HG03442 (cell line): ENCODE measurements around the gene CLEC18A.
"Not testable (repeated sequence)": the region's sequence is repeated elsewhere in the genome, so short reads cannot be mapped to it uniquely, and the experiment has no call there.

ENCODE experiments used
- ATAC-seq: cut with Tn5 transposase; IDR thresholded peaks from one replicate; pipeline ENCODE4 v1.9.1; 2021; ENCODE audit warnings: mild to moderate bottlenecking, moderate library complexity; ENCODE audit not compliant: unreplicated experiment

CLEC18A gene

DNA sequence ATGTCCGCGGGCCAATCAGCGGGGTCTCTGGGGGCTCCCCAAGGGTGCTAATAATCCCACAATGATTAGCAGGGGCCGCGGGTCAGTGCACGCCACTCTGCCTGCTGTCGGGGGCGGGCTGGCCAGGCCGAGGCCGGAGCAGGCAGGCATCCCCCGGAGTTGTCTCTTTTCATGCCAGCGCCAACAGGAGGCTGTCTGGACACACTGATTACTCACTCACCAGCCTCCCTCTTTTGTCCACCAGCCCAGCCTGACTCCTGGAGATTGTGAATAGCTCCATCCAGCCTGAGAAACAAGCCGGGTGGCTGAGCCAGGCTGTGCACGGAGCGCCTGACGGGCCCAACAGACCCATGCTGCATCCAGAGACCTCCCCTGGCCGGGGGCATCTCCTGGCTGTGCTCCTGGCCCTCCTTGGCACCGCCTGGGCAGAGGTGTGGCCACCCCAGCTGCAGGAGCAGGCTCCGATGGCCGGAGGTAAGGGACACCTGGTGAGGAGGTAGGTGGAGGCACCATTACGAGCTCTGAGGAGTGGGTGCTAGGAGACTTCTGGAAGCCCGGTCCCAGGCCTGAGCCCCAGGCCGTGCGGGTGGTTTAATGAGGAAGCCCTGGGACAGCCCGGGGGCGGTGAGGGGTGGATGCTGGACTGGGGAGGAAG is at the start of gene CLEC18A:
TSS of gene CLEC18A (plus strand) at position 318 of the 655 bp plus-strand sequence. CDS start at position 351, 33 bp downstream.
- not testable (repeated sequence) for ATAC-seq

DNA sequence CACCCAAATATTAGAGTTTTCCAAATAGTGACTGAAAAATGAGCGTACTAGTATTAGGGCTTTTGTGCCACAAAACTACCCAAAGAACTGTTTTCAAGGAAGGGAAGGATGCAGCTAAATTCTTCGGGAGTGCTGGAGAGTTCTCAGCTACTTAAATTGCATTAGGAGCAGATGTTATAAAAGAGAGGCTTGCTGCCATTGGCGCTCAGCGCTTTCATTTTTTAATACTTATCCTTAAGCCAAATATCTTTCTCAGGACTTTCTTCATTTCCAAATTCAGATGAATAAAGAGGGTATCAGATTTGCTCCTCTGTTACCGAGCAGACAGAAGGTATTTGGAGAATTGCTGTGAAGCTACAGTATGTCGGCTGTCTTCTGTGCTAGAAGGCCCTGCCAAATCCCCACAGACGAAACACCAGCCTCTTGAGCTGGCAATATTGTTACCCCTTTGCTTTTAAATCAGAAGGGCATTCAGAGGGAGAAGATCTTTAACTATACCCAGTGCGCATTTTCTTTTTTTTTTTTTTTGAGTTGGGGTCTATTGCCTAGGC is 47.2 kb upstream of the CLEC18A start:
- no peak for ATAC-seq

DNA sequence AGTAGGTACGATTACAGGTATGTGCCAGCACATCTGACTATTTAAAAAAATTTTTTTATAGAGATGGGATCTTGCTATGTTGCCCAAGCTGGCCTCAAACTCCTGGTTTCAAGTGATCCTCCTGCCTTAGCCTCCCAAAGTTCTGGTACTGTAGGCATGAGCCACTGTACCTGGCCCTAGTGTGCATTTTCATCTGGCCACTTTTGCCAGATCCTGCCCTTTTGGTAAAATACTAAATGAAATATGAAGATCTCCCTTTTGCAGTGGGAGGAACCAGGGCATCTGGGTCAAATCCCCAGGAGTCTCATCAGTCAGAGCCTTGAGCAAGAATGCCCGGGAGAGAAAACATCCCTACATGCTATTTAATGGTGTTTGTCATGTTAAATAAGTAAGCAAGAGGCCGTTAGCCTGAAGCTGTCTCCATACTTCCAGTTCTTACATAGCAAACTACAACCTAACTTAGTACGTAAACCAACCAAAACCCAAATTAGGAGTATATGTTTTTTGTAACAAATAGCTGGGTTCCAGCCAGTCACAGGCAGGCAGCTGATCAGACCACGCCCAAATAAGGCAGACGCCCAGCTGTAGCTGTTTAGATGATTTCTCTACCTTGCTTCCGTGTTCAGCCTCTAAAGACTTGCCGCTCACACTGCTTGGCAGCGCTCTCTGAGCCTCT is 46.5 kb upstream of the CLEC18A start:
- no peak for ATAC-seq

DNA sequence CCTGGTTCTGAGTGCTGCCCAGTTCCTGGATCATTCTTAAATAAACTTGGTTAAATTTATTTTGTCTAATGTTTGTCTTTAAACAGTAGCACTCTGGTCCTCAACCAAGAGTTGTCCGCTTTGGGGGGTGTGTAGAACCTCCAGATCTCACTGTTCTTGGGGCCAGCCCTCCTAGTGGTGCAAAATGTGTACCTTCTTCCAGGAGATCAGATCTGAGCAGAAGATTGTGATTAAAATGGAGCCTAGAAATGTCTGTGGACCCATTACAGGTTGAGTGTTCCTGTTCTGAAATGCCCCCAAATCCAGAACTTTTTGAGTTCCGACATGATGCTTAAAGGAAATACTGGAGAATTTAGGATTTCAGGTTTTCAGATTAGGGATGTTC is 46.0 kb upstream of the CLEC18A start:
- no peak for ATAC-seq

DNA sequence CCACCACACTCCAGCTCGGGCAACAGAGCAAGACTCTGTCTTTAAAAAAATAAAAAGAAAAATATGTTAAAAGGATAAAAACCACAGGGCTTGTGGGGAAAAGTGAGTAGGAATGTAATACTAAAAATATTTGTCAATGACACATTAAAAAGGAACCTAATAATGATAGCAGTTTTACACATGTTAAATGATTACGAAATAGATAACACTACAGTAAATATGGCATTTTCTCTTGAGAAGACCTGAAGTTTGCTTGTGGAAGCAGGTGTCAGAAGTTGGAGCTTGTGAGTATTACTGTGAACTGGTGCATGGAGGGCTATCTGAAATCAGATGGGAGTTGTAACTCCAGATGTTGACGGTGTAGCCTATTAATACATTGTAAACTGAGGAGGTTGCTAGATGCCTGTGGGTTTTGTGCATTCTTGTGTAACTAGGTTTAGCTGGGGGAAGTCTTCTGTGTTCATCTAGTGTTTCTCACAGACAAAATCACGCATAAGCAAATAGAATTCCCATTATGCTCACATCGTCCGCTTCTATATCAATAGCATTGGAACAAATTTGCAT is 44.2 kb upstream of the CLEC18A start:
- ATAC-seq = no peak

DNA sequence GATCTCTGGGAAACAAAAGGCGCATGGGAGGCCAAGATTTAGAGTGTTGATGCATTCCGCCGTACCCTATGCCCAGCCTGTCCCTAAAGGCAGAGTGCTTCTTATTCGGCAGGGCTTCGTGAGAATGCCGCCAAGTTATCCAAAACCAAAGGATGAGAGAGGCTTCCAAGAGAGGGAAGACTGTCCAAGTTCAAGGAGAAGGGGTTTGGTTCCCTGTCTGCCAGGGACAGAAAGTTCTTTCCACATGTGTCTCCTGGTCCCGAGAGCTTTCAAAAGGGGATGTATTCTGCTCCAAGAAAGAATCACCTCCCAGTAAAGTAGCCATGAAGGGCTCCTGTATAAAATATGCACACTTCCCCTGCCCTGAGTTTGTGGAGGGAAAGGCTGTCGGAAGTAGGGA is 42.1 kb upstream of the CLEC18A start:
- ATAC-seq = no peak

DNA sequence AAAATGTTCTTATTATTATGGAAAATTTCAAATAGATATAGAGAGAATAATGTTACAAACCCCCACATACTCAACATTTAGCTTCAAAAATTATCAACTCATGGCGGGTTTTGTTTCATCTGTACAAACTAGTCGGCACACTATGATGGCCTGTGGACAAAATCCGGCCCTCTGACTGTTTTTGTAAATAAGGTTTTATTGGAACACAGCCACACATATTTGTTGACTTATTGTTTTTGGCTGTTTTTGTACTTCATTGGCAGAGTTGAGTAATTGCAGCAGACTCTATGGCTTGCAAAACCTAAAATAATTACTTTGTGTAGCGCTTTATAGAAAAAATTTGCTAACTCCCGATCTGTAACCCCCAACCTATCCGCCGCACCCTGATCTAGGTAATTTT is 41.4 kb upstream of the CLEC18A start:
- no peak for ATAC-seq

DNA sequence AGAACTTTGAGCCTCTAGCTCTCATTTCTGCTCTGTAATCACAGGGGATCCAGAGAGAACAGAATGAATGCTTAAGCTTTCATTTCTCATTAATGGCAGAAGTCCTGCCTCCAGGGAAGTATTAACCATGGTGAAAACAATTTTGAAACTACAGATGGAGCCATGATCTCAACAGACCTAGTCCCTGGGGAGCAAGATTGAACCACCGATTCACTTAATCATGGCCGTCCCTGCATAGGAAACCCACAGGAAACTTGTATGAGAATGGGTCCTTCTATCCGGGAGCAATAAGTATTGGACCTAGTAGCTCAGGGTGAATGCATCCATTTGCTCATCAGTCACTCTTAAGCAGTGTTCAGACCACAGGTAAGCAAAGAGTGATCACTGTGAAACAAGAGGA is 40.2 kb upstream of the CLEC18A start:
- ATAC-seq = no peak

DNA sequence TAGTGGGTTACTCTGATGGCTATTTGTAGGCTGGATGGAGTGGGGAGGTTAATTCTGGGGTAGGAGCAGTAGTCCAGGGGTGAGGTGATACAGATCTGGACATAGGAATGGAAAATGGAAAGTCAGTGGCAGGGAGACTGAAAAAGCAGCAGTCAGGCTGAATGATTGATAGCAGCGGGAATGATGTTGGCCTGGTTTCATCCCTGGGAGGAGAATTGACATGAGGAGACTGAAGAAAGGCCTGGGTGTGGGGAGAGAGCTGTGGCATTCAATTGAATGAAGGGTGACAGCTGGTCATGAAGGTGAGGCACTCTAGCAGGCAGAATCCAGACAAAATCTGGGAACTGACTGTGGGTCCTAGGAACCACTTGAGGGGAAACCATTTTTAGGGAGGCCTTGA is 34.7 kb upstream of the CLEC18A start:
- no peak for ATAC-seq

DNA sequence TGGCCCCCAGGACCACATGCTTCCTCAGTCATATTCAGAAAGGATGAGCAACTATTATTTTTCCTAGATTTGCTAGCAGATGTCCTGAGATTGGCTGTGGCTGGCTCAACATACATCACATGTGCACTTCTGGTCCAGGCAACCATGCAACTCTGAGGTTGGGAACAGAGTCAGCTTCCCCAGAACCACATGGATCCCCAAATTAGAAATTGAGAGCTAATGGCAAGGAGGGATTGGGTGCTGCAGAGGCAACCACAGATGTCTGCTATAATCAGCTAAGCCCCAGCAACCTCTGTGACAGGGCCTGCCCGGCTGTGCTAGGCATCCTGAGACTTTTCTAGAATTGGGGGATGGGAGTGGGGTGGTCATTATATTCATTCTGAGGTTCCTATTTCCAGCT is 33.8 kb upstream of the CLEC18A start:
- ATAC-seq = no peak

DNA sequence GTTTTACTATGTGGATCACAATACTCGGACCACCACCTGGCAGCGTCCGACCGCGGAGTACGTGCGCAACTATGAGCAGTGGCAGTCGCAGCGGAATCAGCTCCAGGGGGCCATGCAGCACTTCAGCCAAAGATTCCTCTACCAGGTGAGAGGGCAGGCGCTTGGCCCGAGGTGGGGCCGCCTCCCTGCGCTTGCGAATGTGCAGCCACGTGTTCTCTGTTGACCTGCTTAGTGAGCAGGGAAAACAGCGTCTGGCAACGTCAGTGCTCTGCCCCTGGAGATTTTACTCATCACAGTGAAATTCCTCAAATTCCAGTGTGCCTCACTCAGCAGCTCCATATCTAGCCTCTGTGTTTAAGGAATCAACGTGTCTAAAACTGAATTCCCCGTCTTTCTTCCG is 33.4 kb upstream of the CLEC18A start:
- ATAC-seq = no peak

DNA sequence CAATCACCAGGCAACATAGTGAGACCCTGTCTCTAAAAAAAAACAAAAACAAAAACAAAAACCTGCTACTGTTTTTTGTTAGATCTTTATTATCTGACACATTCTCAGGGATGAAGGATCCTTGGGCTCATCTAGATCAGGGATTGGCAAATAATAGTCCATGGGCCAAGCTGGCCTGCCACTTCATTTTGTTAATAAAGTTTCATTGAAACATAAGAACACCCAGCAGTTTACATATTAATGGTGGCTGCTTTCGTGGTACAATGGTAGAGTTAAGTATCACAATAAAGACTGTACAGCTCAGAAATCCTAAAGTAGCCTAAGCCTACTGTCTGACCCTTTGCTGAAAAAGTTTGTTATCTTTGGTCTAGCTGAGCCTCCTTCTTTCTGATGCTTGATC is 32.9 kb upstream of the CLEC18A start:
- ATAC-seq = no peak

DNA sequence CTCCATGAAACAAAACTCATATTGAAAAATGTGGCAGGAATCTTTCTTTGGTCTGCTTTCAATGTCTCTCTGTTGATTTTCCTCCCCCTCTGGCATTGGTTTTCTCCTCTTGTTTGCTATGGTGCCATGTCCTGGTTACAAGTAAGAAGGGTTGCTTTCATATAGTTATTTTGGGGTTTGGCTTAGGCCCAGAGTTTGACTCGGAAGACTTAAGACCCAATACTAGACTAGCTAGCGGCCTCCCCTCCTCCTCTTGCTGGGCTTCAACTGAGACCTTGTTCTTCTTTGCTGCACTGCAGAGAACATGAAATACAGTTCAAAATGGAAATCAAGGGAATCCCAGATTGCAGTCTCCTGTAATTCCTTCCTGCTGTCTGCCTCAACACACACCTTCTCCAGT is 30.0 kb upstream of the CLEC18A start:
- no peak for ATAC-seq

DNA sequence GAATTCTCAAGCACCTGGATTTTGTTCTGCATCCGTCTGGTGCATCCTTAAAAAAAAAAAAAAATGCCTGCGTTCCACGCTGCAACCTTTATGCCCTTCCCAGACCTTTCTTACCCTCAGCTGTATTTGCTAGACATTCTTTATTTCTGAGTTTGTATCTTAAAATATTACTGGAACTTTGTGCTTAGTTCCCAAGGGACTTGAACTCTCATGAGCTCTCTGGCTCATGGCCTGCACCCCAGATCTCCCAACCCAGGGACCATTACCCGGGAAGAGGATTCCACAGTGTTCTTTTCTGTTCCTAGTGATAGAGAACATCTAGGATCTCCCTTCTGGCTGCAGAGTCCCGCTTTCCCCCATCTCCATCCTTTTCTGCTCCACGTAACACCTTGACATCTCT is 28.9 kb upstream of the CLEC18A start:
- ATAC-seq = no peak

DNA sequence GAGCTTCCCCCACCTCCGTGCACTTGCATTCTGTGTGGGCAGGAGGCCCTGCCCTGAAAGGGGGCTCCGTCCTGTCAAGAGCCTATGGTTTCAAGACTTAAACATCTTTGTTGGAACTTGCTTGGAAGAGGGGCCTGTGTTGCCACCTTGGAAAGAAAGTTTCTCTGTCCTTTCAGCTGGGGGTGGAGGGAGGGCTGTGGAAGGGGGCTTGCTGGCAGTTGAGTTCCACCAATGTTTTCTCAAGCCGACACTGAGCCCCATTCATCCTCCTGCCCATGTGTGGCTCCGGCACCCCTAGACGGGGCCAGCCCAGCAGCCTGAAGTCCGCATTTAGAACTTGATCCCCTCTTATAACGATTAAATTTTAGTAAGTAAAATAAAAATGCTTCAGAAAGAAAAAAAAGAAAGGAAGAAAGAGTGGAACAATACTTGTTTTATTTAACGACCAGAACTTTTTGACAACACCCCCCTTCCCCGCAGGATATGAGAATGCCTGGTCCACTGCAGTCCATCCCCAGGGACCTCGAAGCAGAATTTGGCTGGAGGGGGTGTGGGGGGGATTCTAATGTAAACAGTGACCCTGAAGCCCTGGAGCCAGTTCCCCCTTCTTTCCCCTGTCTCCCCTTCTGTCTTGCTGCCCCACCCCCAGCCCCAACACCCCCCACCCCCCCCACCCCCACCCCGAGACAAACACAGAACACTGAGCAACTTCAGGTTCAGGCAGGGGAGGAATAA is 26.9 kb upstream of the CLEC18A start:
- ATAC-seq = no peak

DNA sequence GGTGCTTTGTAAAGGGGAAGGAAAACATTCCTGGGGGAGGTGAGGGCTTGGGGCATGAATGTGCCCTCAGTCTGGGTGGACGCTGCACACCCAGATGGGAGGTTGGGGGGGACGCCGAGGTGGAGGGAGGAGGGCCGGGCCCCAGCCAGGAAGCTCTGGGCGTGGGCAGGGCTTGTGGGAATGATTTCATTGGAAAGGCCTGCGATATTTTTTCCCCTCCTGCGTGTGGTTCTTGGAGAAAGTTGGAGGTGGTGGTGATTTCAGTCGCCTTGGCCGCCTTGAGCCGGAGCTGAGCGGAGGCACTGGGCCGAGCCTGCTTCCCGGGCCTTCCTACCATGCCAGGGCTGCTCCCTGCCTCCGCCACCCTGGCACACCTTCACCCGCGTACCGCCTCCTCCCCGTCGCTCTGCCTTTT is 26.4 kb upstream of the CLEC18A start:
- no peak for ATAC-seq

DNA sequence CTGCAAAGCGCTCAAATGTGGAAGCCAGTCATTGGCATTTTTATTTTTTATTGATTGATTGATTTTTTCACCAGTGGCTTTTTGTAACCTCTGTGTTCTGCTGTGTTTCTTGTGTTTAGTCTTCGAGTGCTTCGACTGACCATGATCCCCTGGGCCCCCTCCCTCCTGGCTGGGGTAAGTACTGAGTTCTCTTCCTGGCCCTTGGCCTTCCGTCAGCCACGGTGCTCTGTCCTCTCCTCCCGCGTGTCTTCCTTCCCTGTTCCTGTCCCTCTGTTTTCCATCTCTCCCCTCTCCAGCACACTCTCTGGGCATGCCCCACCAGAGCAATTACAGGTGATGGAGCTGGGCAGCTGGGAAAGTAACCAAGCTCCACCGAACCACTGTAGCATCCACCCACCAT is 25.8 kb upstream of the CLEC18A start:
- ATAC-seq = no peak

DNA sequence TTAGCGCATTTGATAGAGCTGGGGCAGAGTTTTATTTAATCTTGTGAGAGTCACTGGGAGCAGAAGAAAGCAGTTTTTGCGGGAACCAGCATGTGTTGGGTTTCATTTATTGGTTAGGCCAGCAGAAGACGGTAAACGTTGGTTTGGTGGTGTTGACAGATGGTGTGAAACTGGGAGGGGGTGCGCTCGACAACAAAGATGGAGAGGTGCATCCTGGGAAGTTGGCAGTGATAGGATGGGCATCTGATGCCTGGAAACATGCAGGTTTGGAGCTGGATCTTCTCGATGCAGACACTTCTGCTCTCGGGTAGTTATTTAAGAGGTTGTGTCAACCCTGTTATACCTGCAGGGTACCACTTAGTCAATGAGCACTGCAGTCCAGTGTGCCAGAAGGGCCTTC is 24.9 kb upstream of the CLEC18A start:
- no peak for ATAC-seq

DNA sequence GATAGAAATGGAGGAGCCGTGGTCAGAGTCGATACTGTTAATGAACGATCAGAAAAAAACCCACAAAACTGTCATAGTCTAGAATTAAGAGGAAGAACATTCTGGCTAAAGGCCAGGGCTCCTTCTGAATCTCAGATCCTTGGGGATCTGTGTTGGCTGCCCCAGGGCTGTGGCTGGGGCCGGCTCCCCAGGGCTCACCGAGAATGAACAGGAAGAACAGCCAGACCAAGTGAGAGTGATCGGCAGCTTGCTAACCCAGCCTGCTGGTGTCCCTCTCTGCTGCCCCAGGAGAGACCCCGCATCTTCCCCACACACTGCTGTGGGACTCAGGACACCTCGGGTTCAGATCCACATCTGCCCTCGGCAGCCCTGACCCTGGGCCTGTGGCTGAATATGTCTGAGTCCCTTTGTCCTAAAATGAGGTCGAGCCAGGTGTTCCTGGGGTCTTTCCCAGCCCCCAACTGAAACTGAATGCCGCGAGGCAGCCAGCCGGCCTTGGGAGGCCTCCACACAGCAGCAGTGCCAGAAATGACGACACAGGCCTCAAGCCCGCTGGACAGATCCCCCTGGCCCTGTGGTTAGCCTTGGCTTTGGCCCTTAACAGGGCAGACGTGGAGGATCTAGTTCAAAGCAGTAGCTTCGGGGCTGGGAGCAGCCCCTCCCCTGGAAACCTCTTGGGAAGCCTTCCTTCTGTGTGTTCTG is 23.9 kb upstream of the CLEC18A start:
- ATAC-seq = no peak

DNA sequence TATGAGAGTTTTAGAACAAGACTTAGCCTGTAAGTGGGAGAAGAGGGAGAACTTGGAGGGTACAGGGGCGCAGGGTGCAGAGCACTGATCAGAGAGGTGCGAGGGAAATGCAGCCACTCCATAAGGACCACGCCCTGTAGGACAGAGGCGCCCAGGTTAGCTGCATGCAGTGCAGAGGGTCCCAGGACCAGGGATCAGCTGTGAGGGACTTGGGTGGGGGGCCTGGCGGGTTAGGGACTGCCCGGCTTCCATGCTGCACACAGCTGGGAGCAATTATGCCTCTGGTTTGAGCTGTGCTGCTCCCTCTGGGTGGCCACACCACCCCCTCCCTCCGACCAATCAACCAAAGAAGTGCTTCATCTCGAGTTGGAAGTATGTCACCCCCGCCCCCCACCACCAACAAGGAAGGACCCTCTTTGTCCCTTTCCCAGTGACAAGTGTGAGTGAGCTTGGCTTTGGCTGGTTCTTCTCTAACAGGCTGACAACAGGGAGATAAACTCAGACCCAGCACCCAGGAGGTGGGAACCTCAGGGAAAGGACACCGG is 22.2 kb upstream of the CLEC18A start:
- ATAC-seq = no peak

DNA sequence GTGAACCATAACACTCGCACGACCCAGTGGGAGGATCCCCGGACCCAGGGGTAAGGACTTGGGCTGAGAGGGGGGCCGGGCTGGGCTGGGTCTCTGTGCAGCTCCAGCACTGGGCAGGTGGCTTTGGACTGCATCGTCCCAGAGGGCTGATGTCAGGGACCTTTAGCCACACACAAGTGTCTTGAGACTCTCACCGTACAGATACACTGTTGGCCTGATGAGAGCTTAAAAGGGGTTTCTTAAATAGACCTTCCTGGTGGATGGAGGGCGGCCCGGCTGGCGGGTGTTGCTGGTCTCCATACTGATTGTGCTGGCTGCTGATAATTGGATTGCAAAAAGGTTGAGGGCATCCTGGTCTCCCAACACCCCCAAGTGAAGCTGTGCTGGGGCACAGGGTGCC is 21.7 kb upstream of the CLEC18A start:
- no peak for ATAC-seq
